NCI-H526 treated with DMSO at 0.1 percent for 48 hours (cell line): ENCODE measurements around the gene RPS26.
"Not testable (repeated sequence)": the region's sequence is repeated elsewhere in the genome, so short reads cannot be mapped to it uniquely, and the experiment has no call there.

Experiments
- DNase-seq: peaks from one replicate; lab custom pipeline; 2025; lab: John Stamatoyannopoulos, UW

RPS26 gene

GRCh38 chr12:56021889-56022497 lies 19.7 kb upstream of the RPS26 start:
- no peak for DNase-seq

DNA sequence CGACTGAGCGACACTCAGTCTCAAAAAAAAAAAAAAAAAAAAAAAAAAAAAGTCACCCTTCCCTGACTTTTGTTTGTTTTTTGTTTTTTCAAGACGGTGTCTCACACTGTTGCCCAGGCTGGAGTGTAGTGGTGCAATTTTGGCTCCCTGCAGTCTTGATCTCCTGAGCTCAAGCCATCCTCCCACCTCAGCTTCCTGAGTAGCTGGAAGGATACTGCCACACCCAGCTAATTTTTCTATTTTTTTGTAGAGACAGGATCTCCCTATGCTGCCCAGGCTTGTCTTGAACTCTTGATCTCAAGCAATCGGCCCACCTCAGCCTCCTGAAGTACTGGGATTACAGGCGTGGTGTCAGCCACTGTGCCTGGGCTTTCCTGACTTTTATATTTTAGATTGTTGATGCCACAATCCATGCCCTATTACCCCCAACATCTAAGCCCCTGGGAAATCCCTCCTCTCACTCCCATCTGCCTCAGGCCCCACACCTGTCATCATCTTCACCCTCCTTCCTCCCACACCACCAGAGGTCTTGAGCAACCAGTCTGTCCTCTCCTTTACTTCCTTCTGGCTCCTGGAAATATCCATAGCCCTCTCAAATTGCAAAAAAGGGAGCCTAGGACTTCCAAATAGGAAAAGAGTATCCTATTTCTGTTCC lies 13.1 kb upstream of the RPS26 start:
- no peak for DNase-seq

- no peak for DNase-seq
These were observed 12.6 kb upstream of the RPS26 start for GRCh38 chr12:56029166-56029519.

GRCh38 chr12:56029666-56030293 lies 11.9 kb upstream of the RPS26 start:
- DNase-seq = no peak

- no peak for DNase-seq
These were observed 9.7 kb upstream of the RPS26 start for GRCh38 chr12:56031987-56032386.

DNA sequence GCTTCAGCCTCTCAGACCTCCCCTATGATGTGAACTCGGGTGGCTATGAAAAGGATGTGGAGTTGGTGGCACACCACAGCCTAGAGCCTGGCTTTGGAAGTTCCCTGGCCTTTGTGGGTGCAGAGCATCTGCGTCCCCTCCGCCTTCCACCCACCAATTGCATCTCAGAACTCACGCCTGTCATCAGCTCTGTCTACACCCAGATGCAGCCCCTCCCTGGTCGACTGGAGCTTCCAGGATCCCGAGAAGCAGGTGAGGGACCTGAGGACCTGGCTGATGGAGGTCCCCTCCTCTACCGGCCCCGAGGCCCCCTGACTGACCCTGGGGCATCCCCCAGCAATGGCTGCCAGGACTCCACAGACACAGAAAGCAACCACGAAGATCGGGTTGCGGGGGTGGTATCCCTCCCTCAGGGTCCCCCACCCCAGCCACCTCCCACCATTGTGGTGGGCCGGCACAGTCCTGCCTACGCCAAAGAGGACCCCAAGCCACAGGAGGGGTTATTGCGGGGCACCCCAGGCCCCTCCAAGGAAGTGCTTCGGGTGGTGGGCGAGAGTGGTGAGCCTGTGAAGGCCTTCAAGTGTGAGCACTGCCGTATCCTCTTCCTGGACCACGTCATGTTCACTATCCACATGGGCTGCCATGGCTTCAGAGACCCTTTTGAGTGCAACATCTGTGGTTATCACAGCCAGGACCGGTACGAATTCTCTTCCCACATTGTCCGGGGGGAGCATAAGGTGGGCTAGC lies 7.0 kb upstream of the RPS26 start:
- DNase-seq = no peak

DNA sequence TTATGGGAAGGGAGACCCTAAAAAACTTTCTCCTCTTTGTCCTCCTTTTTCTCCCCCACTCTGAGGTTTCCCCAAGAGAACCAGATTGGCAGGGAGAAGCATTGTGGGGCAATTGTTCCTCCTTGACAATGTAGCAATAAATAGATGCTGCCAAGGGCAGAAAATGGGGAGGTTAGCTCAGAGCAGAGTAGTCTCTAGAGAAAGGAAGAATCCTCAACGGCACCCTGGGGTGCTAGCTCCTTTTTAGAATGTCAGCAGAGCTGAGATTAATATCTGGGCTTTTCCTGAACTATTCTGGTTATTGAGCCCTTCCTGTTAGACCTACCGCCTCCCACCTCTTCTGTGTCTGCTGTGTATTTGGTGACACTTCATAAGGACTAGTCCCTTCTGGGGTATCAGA lies 4.6 kb upstream of the RPS26 start:
- no peak for DNase-seq

GRCh38 chr12:56038022-56038655 lies 3.6 kb upstream of the RPS26 start:
- DNase-seq = no peak

DNA sequence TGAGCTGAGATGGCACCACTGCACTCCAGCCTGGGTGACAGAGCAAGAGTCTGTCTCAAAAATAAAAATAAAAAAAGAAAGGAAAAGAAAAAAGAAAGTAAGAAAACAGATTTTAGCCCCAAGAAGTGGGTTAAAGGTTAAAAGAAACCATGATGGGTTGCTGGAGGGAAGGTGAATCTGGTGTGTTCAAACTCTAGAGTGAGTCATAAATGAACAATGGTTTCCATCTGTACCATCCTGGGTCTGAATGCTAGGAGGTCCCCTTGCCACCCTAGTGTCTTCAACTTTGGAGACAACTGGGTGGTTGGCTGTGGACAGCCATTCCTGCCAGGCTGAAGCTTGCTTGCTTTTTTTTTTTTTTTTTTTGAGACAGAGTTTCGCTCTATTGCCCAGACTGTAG lies 1.6 kb upstream of the RPS26 start:
- no peak for DNase-seq

DNA sequence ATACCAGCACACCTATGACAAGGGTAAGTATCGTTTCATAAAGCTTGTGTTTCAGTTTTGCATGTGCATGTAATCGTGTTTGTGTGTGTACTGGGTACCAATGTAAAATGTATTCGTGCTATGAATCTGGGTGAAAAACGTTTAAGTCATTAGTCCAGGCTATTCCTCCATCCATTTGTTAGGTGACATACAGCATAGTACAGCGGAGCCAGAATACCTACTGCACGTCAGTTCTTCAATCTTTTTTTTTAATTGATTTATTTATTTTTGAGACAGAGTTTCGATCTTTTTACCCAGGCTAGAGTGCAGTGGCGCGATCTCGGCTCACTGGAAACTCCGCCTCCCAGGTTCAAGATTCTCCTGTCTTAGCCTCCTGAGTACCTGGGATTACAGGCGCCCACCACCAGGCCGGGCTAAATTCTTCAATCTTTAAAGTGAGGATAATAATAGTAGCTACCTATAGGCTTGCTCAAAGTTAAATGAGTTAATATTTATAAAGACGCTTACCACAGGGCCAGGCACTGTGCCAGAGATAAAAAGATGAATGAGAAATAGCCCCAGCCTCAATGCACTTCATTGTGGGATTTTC lies 661 bp upstream of the RPS26 start:
- DNase-seq = no peak

DNA sequence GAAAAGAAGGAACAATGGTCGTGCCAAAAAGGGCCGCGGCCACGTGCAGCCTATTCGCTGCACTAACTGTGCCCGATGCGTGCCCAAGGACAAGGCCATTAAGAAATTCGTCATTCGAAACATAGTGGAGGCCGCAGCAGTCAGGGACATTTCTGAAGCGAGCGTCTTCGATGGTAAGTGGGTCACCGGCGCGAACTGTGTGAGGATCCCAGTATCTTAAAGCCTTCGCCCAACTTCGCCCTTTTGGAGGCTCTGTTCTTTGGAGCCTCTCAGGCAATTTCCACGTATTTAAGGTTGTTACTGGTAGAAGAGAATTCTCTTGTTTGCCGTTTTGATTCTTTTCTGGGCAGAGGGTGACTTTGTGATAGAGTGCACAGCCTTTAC lies 704 bp downstream of the RPS26 start:
- DNase-seq = not testable (repeated sequence)

DNA sequence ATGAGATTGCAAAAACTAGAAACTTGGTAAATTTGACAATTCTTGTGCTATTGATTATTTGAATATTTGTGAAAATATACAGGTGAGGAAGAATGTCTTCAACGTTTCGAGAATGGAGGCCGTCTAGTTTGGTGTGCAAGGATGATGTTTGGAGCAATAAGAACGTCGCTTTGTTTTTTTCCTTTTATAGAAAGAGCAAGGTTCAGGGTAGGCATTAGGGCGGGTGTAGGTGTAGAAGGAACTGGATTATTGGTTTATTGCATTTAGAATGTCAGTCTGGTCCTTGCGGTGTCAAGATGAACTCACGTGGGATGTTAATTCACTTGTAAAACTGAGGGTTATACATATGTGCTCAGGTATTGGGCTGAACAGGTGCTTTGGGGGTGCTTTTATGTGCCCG lies 1.1 kb downstream of the RPS26 start:
- DNase-seq = no peak

- no peak for DNase-seq
These were observed 4.5 kb downstream of the RPS26 start for GRCh38 chr12:56046027-56046780.

GRCh38 chr12:56053407-56053893 lies 11.7 kb downstream of the RPS26 start:
- no peak for DNase-seq

- DNase-seq = not testable (repeated sequence)
These were observed 18.2 kb downstream of the RPS26 start for GRCh38 chr12:56059964-56060363.

GRCh38 chr12:56061982-56062381 lies 20.3 kb downstream of the RPS26 start:
- DNase-seq = no peak

DNA sequence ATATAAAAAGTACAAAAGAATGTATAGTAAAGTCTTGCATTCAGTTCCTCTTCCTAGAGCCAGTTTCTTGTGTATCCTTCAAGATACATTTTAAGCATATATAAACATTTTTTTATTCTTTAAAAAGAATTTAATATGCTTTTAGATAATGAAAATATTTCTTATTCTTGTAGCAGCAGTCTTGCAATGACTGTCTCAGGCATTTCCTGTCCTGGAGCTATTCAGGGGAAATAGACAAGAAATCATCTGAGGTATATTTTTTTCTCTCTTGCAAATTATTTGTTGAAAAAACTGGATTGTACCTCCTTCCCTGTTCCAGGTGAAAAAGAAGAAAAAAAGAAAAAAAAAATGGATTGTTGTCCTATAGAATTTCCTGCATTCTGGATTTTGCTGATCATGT lies 21.3 kb downstream of the RPS26 start:
- DNase-seq = no peak

GRCh38 chr12:56071648-56072047 lies 29.9 kb downstream of the RPS26 start:
- no peak for DNase-seq

- no peak for DNase-seq
These were observed 32.7 kb downstream of the RPS26 start for GRCh38 chr12:56074396-56074795.

- not testable (repeated sequence) for DNase-seq
These were observed 36.2 kb downstream of the RPS26 start for GRCh38 chr12:56077966-56078365.

DNA sequence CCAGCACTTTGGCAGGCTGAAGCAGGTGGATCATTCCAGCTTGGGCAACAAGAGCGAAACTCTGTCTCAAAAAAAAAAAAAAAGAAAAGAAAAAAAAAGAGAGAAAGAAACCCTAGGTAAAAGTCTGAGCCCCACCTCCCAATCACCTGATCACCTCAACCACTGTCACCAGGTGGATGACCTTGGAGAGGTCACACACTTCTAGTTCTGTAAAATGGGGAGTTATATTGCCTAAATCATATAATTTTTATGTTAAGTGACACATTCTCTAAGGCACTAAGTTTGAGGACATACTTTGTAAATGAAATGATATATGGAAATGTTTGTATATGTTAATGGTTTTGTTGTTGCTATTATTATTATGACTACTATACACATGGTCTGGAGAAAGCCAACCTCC lies 36.7 kb downstream of the RPS26 start:
- no peak for DNase-seq
